ENCODE data around the gene TMPRSS4. TPM values are rescaled to one million over a fixed set of nuclear protein-coding genes. Genes with fewer than 3 reads are reported as not detected.

The TMPRSS4 gene
- total and polyA plus RNA-seq, 2 experiments from 2014 or later, result 0.10 to 0.58 TPM

- TF ChIP-seq NANOG (IDR thresholded peaks at IDR 0.05; ENCODE audit: borderline replicate concordance) (no peak), EZH2 (IDR thresholded peaks at IDR 0.05; ENCODE audit: low read depth, unreplicated experiment) (no peak), ZNF114 (CRISPR knock-in tag; IDR thresholded peaks at IDR 0.05) (no peak), STAT1 (IDR thresholded peaks at IDR 0.05; ENCODE audit: unreplicated experiment) (no peak), CTCF (conservative IDR thresholded peaks at IDR 0.05; ENCODE audit: low read depth in 2 of 2) (no peak), CREB1 (CRISPR knock-in tag; IDR thresholded peaks at IDR 0.05; ENCODE audit: low read depth) (no peak), EZH2phosphoT487 (IDR thresholded peaks at IDR 0.05; ENCODE audit: unreplicated experiment) (no peak), ZNF331 (CRISPR knock-in tag; IDR thresholded peaks at IDR 0.05; ENCODE audit: low read depth) (no peak), POLR2AphosphoS5 (IDR thresholded peaks at IDR 0.05; ENCODE audit: low read depth) (no peak), JUNB (IDR thresholded peaks at IDR 0.05; ENCODE audit: unreplicated experiment) (no peak)
- TF ChIP-seq, protein P1, sequence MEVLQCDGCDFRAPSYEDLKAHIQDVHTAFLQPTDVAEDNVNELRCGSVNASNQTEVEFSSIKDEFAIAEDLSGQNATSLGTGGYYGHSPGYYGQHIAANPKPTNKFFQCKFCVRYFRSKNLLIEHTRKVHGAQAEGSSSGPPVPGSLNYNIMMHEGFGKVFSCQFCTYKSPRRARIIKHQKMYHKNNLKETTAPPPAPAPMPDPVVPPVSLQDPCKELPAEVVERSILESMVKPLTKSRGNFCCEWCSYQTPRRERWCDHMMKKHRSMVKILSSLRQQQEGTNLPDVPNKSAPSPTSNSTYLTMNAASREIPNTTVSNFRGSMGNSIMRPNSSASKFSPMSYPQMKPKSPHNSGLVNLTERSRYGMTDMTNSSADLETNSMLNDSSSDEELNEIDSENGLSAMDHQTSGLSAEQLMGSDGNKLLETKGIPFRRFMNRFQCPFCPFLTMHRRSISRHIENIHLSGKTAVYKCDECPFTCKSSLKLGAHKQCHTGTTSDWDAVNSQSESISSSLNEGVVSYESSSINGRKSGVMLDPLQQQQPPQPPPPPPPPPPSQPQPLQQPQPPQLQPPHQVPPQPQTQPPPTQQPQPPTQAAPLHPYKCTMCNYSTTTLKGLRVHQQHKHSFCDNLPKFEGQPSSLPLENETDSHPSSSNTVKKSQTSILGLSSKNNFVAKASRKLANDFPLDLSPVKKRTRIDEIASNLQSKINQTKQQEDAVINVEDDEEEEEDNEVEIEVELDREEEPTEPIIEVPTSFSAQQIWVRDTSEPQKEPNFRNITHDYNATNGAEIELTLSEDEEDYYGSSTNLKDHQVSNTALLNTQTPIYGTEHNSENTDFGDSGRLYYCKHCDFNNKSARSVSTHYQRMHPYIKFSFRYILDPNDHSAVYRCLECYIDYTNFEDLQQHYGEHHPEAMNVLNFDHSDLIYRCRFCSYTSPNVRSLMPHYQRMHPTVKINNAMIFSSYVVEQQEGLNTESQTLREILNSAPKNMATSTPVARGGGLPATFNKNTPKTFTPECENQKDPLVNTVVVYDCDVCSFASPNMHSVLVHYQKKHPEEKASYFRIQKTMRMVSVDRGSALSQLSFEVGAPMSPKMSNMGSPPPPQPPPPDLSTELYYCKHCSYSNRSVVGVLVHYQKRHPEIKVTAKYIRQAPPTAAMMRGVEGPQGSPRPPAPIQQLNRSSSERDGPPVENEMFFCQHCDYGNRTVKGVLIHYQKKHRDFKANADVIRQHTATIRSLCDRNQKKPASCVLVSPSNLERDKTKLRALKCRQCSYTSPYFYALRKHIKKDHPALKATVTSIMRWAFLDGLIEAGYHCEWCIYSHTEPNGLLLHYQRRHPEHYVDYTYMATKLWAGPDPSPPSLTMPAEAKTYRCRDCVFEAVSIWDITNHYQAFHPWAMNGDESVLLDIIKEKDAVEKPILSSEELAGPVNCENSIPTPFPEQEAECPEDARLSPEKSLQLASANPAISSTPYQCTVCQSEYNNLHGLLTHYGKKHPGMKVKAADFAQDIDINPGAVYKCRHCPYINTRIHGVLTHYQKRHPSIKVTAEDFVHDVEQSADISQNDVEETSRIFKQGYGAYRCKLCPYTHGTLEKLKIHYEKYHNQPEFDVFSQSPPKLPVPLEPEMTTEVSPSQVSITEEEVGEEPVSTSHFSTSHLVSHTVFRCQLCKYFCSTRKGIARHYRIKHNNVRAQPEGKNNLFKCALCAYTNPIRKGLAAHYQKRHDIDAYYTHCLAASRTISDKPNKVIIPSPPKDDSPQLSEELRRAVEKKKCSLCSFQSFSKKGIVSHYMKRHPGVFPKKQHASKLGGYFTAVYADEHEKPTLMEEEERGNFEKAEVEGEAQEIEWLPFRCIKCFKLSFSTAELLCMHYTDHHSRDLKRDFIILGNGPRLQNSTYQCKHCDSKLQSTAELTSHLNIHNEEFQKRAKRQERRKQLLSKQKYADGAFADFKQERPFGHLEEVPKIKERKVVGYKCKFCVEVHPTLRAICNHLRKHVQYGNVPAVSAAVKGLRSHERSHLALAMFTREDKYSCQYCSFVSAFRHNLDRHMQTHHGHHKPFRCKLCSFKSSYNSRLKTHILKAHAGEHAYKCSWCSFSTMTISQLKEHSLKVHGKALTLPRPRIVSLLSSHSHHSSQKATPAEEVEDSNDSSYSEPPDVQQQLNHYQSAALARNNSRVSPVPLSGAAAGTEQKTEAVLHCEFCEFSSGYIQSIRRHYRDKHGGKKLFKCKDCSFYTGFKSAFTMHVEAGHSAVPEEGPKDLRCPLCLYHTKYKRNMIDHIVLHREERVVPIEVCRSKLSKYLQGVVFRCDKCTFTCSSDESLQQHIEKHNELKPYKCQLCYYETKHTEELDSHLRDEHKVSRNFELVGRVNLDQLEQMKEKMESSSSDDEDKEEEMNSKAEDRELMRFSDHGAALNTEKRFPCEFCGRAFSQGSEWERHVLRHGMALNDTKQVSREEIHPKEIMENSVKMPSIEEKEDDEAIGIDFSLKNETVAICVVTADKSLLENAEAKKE (CRISPR knock-in tag; IDR thresholded peaks at IDR 0.05), result no peak
- TF ChIP-seq, protein P2, sequence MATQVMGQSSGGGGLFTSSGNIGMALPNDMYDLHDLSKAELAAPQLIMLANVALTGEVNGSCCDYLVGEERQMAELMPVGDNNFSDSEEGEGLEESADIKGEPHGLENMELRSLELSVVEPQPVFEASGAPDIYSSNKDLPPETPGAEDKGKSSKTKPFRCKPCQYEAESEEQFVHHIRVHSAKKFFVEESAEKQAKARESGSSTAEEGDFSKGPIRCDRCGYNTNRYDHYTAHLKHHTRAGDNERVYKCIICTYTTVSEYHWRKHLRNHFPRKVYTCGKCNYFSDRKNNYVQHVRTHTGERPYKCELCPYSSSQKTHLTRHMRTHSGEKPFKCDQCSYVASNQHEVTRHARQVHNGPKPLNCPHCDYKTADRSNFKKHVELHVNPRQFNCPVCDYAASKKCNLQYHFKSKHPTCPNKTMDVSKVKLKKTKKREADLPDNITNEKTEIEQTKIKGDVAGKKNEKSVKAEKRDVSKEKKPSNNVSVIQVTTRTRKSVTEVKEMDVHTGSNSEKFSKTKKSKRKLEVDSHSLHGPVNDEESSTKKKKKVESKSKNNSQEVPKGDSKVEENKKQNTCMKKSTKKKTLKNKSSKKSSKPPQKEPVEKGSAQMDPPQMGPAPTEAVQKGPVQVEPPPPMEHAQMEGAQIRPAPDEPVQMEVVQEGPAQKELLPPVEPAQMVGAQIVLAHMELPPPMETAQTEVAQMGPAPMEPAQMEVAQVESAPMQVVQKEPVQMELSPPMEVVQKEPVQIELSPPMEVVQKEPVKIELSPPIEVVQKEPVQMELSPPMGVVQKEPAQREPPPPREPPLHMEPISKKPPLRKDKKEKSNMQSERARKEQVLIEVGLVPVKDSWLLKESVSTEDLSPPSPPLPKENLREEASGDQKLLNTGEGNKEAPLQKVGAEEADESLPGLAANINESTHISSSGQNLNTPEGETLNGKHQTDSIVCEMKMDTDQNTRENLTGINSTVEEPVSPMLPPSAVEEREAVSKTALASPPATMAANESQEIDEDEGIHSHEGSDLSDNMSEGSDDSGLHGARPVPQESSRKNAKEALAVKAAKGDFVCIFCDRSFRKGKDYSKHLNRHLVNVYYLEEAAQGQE (IDR thresholded peaks at IDR 0.05; ENCODE audit: unreplicated experiment), result no peak
- TF ChIP-seq, protein P3, sequence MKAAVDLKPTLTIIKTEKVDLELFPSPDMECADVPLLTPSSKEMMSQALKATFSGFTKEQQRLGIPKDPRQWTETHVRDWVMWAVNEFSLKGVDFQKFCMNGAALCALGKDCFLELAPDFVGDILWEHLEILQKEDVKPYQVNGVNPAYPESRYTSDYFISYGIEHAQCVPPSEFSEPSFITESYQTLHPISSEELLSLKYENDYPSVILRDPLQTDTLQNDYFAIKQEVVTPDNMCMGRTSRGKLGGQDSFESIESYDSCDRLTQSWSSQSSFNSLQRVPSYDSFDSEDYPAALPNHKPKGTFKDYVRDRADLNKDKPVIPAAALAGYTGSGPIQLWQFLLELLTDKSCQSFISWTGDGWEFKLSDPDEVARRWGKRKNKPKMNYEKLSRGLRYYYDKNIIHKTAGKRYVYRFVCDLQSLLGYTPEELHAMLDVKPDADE (IDR thresholded peaks at IDR 0.05), result no peak
- Histone ChIP-seq H3K4me2 (no peak overlapping the region), H3K9me2 (ENCODE audit: insufficient read depth) (no peaks in the 10 kb centered on the region), H3K79me2 (replicated peaks; ENCODE audit: insufficient read depth) (no peaks in the 10 kb centered on the region), H3K4me3 (no peak overlapping the region), H2AFZ (no peak overlapping the region), H3K36me3 (ENCODE audit: insufficient read depth) (no peaks in the 10 kb centered on the region), H3F3A (replicated peaks; ENCODE audit: low read depth) (no peaks in the 10 kb centered on the region), H3K27ac (ENCODE audit: low read depth) (no peak overlapping the region), H3K27me3 (ENCODE audit: insufficient read depth) (no peaks in the 10 kb centered on the region), H3K4me1 (ENCODE audit: insufficient read depth) (peaks cover 11% of the 10 kb centered on the region), H4K20me1 (replicated peaks; ENCODE audit: insufficient read depth) (no peaks in the 10 kb centered on the region)
- no peaks in the 10 kb centered on the region; the same call in 2 of the 3 replicates for H3K36me3 Mint-ChIP-seq (ENCODE audit: low read depth)
- no peak overlapping the region for H3K4me3 Mint-ChIP-seq
- no peak for DNase-seq (ENCODE audit: low spot score)
- H3K27me3 Mint-ChIP-seq (ENCODE audit: insufficient read depth, low read depth, poor library complexity), result peaks cover 6% of the 10 kb centered on the region
- H3K9me3 Mint-ChIP-seq, result no peaks in the 10 kb centered on the region; the same call in 2 of the 3 replicates
- no peak overlapping the region for H3K27ac Mint-ChIP-seq
- peaks cover 23% of the 10 kb centered on the region for H3K4me1 Mint-ChIP-seq
- ATAC-seq, result no peak
Measured at GRCh38 chr11:118095967-118096367, 19.1 kb downstream of the TMPRSS4 start.
